A549 treated with dexamethasone at 1 μM for 4 hours (cell line): ENCODE measurements around the gene FAM219A. TPM values are rescaled to one million over a fixed set of nuclear protein-coding genes. Genes with fewer than 3 reads are reported as not detected.

Experiments used
- total RNA-seq: library from RNA; stranded (reverse); fragments of 200-300 nt; extraction: Qiagen RNA extraction; gene quantifications from 5 replicates; pipeline ENCODE4 v1.2.3, GENCODE V29; 2022

Gene FAM219A
- total RNA-seq, result 13.7 to 18.5 TPM (median 16.5 TPM) in 5 replicates

GRCh38 chr9:34458013-34458958, at the start of gene FAM219A, which contains the start of gene DNAI1:
Gene FAM219A (minus strand): TSS chr9:34458570. CDS start chr9:34458263, 307 bp downstream.
Gene DNAI1 (plus strand): TSS chr9:34458805. CDS start chr9:34459006, 201 bp downstream.

GRCh38 chr9:34376596-34377403, 81.6 kb downstream of the FAM219A start, which contains the start of gene MYORG:
Gene MYORG (minus strand): TSS chr9:34376898. CDS start chr9:34372943, 3,955 bp downstream.

Other genes starting within 250 kb of the FAM219A start
- 2.5 to 3.7 TPM (median 3.5 TPM) in 5 replicates for gene KIF24, start 129.3 kb downstream of the FAM219A start, total RNA-seq
- gene NUDT2, start 129.0 kb downstream of the FAM219A start, total RNA-seq, result 19.0 to 23.9 TPM (median 20.5 TPM) in 5 replicates
- 5.1 to 8.1 TPM (median 7.2 TPM) in 5 replicates for gene MYORG, start 81.7 kb downstream of the FAM219A start, total RNA-seq
- 0.19 to 0.64 TPM (median 0.32 TPM) in 5 replicates for gene DNAI1, start 235 bp upstream of the FAM219A start, total RNA-seq
- 1.3 to 2.4 TPM (median 1.8 TPM) in 5 replicates for gene ENHO, start 64.4 kb upstream of the FAM219A start, total RNA-seq
- gene CNTFR, start 131.2 kb upstream of the FAM219A start, total RNA-seq, result 0.07 to 0.16 TPM (median 0.14 TPM) in 5 replicates
- 37.8 to 40.9 TPM (median 38.8 TPM) in 5 replicates for gene RPP25L, start 153.5 kb upstream of the FAM219A start, total RNA-seq
- gene DCTN3, start 161.9 kb upstream of the FAM219A start, total RNA-seq, result 90.4 to 103 TPM (median 97.7 TPM) in 5 replicates
- 0.17 to 0.25 TPM (median 0.20 TPM) in 5 replicates for gene ARID3C, start 170.5 kb upstream of the FAM219A start, total RNA-seq
- gene SIGMAR1, start 179.2 kb upstream of the FAM219A start, total RNA-seq, result 158 to 203 TPM (median 197 TPM) in 5 replicates
- gene GALT, start 188.1 kb upstream of the FAM219A start, total RNA-seq, result 13.6 to 17.3 TPM (median 16.5 TPM) in 5 replicates
- 3.7 to 6.9 TPM (median 5.3 TPM) in 5 replicates for gene IL11RA, start 193.6 kb upstream of the FAM219A start, total RNA-seq
- gene CCL27, start 204.1 kb upstream of the FAM219A start, total RNA-seq, result 0.13 TPM in 2 of 5 replicates, not detected in the others
- not detected in 5 replicates for gene CCL19, start 232.7 kb upstream of the FAM219A start, total RNA-seq